Liver (tissue), 3 donors: ENCODE measurements around the gene BRD4.

Experiments used
- ATF3 ChIP-seq: IDR thresholded peaks from 2 replicates; pipeline ENCODE4 v1.6.1; 2016; ENCODE audit warnings: antibody characterized with exemption
- CTCF ChIP-seq: fragments of 150-350 bp; IDR thresholded peaks from 2 replicates; pipeline ENCODE4 v1.5.1; 2017; ENCODE audit warnings: improper control_type of control experiment, low read depth, low read length; ENCODE audit not compliant: missing input control
- FOXA2 ChIP-seq: IDR thresholded peaks from 2 replicates; pipeline ENCODE4 v1.6.1; 2016; ENCODE audit warnings: antibody characterized with exemption
- JUND ChIP-seq, 2 donors: IDR thresholded peaks; 2 replicates each; pipeline ENCODE4 v1.6.1; 2016; ENCODE audit warnings: antibody characterized with exemption in 2 of 2
- MAX ChIP-seq: IDR thresholded peaks from 2 replicates; pipeline ENCODE4 v1.6.1; 2016; ENCODE audit warnings: antibody characterized with exemption
- NR2F2 ChIP-seq: IDR thresholded peaks from 2 replicates; pipeline ENCODE4 v1.6.1; 2016; ENCODE audit warnings: antibody characterized with exemption
- RAD21 ChIP-seq, 2 donors: IDR thresholded peaks; 2 replicates each; pipeline ENCODE4 v1.6.1; 2016; ENCODE audit warnings: antibody characterized with exemption in 2 of 2, mild to moderate bottlenecking in 2 of 2
- REST ChIP-seq: IDR thresholded peaks from 2 replicates; pipeline ENCODE4 v1.6.1; 2016; ENCODE audit warnings: antibody characterized with exemption, mild to moderate bottlenecking
- SP1 ChIP-seq: IDR thresholded peaks from 2 replicates; pipeline ENCODE4 v1.6.1; 2018; ENCODE audit warnings: antibody characterized with exemption, mild to moderate bottlenecking
- TAF1 ChIP-seq: conservative IDR thresholded peaks from 2 replicates; pipeline ENCODE4 v1.6.1; 2016; ENCODE audit warnings: antibody characterized with exemption, mild to moderate bottlenecking
- YY1 ChIP-seq: IDR thresholded peaks from 2 replicates; pipeline ENCODE4 v1.6.1; 2016; ENCODE audit warnings: antibody characterized with exemption, mild to moderate bottlenecking
- ZBTB33 ChIP-seq: IDR thresholded peaks from 2 replicates; pipeline ENCODE4 v1.6.1; 2016; ENCODE audit warnings: antibody characterized with exemption
- donor health status: healthy.
- donor health status: healthy.

GRCh38 chr19:15213715-15214381 is 118.5 kb downstream of the BRD4 start:
- TF ChIP-seq YY1 (no peak), CTCF (no peak), ZBTB33 (no peak), SP1 (no peak), ATF3 (no peak), MAX (no peak), NR2F2 (no peak), JUND (IDR thresholded peaks at IDR 0.05) (no peak), RAD21 (IDR thresholded peaks at IDR 0.05) (no peak), REST (no peak), FOXA2 (no peak), TAF1 (no peak)
